ENCODE data around the gene CSH1.
"Not testable (repeated sequence)": the region's sequence is repeated elsewhere in the genome, so short reads cannot be mapped to it uniquely, and the experiment has no call there.

The CSH1 gene

GRCh38 chr17:63917646-63918045, 21.3 kb upstream of the CSH1 start:
- TF ChIP-seq ZNF623 (tag by site-specific recombination; IDR thresholded peaks at IDR 0.05) (no peak), ZNF670 (tag by site-specific recombination; IDR thresholded peaks at IDR 0.05; ENCODE audit: low read depth) (no peak), ATF2 (tag by site-specific recombination; IDR thresholded peaks at IDR 0.05; ENCODE audit: low read depth) (no peak), ZNF629 (tag by site-specific recombination; IDR thresholded peaks at IDR 0.05) (no peak), GLI2 (tag by site-specific recombination; IDR thresholded peaks at IDR 0.05; ENCODE audit: borderline replicate concordance, low read depth) (no peak), ZEB2 (tag by site-specific recombination; IDR thresholded peaks at IDR 0.05) (no peak), ZNF654 (tag by site-specific recombination; IDR thresholded peaks at IDR 0.05; ENCODE audit: low read depth) (no peak), KLF10 (tag by site-specific recombination; IDR thresholded peaks at IDR 0.05) (no peak), KLF9 (tag by site-specific recombination; IDR thresholded peaks at IDR 0.05; ENCODE audit: low read depth) (no peak), ZNF132 (tag by site-specific recombination; IDR thresholded peaks at IDR 0.05; ENCODE audit: borderline replicate concordance) (no peak), HIC1 (tag by site-specific recombination; IDR thresholded peaks at IDR 0.05) (no peak), SCRT2 (tag by site-specific recombination; IDR thresholded peaks at IDR 0.05) (no peak), ZNF521 (tag by site-specific recombination; IDR thresholded peaks at IDR 0.05) (no peak), ZNF830 (tag by site-specific recombination; IDR thresholded peaks at IDR 0.05; ENCODE audit: low read depth) (no peak), ZNF658 (tag by site-specific recombination; IDR thresholded peaks at IDR 0.05) (no peak), ZFHX2 (tag by site-specific recombination; conservative IDR thresholded peaks at IDR 0.05) (no peak), TCF7L2 (IDR thresholded peaks at IDR 0.05; ENCODE audit: borderline replicate concordance, low read depth, low read length) (no peak), SALL2 (tag by site-specific recombination; IDR thresholded peaks at IDR 0.05; ENCODE audit: borderline replicate concordance) (no peak), ZNF140 (tag by site-specific recombination; IDR thresholded peaks at IDR 0.05) (no peak)
- POLR2A ChIA-PET = no interaction called here
- CTCF ChIA-PET = interaction anchor here (0.6 to 4.5 kb wide), 9 partner anchors 11 to 365 kb away, joined by 3 to 58 read pairs (median 19); no protein-coding TSS in a partner anchor

GRCh38 chr17:63917206-63917605, 20.8 kb upstream of the CSH1 start:
- H3K36me3 ChIP-seq (ENCODE audit: control insufficient read depth in 2 of 2, insufficient read depth in 1 of 2, low read length in 2 of 2); H3K4me1 ChIP-seq (ENCODE audit: control insufficient read depth, insufficient read depth, low read length); H3K9me3 ChIP-seq (ENCODE audit: control insufficient read depth, insufficient read depth, low read depth, low read length); H3K4me3 ChIP-seq (ENCODE audit: low read depth, low read length); POLR2A ChIA-PET; H3K27ac ChIP-seq (ENCODE audit: extremely low read depth, low read depth, low read length): not testable (repeated sequence)
- CTCF ChIA-PET = interaction anchor here (1.0 to 4.5 kb wide), 6 partner anchors 15 to 365 kb away, joined by 3 to 43 read pairs (median 18); no protein-coding TSS in a partner anchor

More at GRCh38 chr17:63917646-63918045, 21.3 kb upstream of the CSH1 start:
- no peaks in the 10 kb centered on the region for H3K4me1 ChIP-seq (ENCODE audit: control insufficient read depth, insufficient read depth, low read length)
- H3K36me3 ChIP-seq (ENCODE audit: control insufficient read depth in 2 of 2, insufficient read depth in 1 of 2, low read length in 2 of 2) = no peaks in the 10 kb centered on the region
- no peak overlapping the region for H3K27ac ChIP-seq (ENCODE audit: extremely low read depth, low read depth, low read length)
- H3K9me3 ChIP-seq (ENCODE audit: control insufficient read depth, insufficient read depth, low read depth, low read length) = no peaks in the 10 kb centered on the region
- no peak overlapping the region for H3K4me3 ChIP-seq (ENCODE audit: low read depth, low read length)

- no peaks in the 10 kb centered on the region for H3K36me3 ChIP-seq (ENCODE audit: control insufficient read depth in 2 of 2, insufficient read depth in 1 of 2, low read length in 2 of 2)
- no peak overlapping the region for H3K4me3 ChIP-seq (ENCODE audit: low read depth, low read length)
- H3K27ac ChIP-seq (ENCODE audit: extremely low read depth, low read depth, low read length) = no peak overlapping the region
- no peaks in the 10 kb centered on the region for H3K4me1 ChIP-seq (ENCODE audit: control insufficient read depth, insufficient read depth, low read length)
- TF ChIP-seq GFI1B (tag by site-specific recombination; IDR thresholded peaks at IDR 0.05) = no peak
- TF ChIP-seq MYNN (tag by site-specific recombination; IDR thresholded peaks at IDR 0.05; ENCODE audit: borderline replicate concordance) = no peak
- TF ChIP-seq ZNF707 (tag by site-specific recombination; IDR thresholded peaks at IDR 0.05) = no peak
- no peak for TF ChIP-seq AEBP2 (tag by site-specific recombination; IDR thresholded peaks at IDR 0.05; ENCODE audit: borderline replicate concordance)
- TF ChIP-seq ZIC2 (tag by site-specific recombination; IDR thresholded peaks at IDR 0.05) = no peak
- no peak for TF ChIP-seq ZNF223 (tag by site-specific recombination; IDR thresholded peaks at IDR 0.05)
- TF ChIP-seq ZNF157 (tag by site-specific recombination; IDR thresholded peaks at IDR 0.05) = no peak
- TF ChIP-seq ZNF211 (tag by site-specific recombination; IDR thresholded peaks at IDR 0.05; ENCODE audit: low read depth) = no peak
- TF ChIP-seq KLF1 (tag by site-specific recombination; IDR thresholded peaks at IDR 0.05) = no peak
- no peaks in the 10 kb centered on the region for H3K9me3 ChIP-seq (ENCODE audit: control insufficient read depth, insufficient read depth, low read depth, low read length)
- CTCF ChIA-PET = interaction anchor here (0.9 to 3.4 kb wide), 6 partner anchors 14 to 217 kb away, joined by 3 to 19 read pairs (median 4); no protein-coding TSS in a partner anchor
- POLR2A ChIA-PET = no interaction called here
These were observed 20.3 kb upstream of the CSH1 start for GRCh38 chr17:63916566-63917185.

Measured in HEK293 (cell line).